ENCODE data around the gene MGME1. TPM values are rescaled to one million over a fixed set of nuclear protein-coding genes. Genes with fewer than 3 reads are reported as not detected.
A peak's percentile ranks its signal among the peaks of the same experiment; 100 is the strongest.

The MGME1 gene
- total RNA-seq, 1 experiment from 2014 or later, result 56.0 TPM

DNA sequence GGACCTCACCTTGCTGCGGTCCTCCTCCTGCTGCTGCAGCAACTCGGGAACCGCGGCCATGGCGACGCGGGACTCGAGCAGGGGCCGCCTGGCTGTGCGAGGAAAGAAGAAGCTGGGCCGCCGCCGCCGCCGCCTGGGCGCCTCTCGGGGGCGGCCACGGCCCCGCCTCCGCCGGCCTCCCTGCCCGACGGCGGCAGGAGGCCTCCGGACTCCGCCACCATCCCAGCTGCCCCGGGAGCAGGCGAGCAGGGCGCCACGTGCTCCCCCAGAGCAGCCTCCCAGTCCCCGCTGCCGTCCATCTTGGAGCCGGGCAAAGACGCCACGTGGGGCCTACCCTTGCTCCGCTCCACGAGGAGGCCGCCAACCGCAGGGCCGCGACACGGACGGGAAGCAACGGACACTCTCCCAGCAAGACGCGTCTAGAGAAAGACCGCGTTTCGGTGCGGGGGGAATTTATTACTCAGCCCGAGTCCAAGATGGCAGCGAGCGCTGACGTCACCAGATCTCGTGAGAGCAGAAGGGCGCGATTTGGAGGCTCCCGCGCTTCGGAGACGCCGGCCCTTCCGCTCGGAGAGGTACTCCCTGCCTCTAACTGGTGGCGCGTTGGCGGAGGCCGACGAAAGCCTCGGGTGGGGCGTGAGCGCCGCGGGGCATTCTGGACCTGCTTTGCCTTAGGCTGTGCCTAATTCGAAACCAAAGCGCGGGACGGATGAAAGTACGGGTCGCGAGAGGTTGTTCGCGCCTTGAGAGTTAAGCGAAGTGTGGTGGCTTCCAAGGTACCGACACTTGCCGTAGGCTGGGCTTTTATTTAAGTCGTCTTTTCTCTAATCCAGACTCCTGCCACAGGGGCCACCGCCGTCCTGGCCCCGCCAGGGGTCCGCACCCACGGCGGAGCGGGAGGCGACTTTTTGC lies at the start of gene MGME1, which contains the start of gene SNX5 (continued):
- TF ChIP-seq, protein P1, sequence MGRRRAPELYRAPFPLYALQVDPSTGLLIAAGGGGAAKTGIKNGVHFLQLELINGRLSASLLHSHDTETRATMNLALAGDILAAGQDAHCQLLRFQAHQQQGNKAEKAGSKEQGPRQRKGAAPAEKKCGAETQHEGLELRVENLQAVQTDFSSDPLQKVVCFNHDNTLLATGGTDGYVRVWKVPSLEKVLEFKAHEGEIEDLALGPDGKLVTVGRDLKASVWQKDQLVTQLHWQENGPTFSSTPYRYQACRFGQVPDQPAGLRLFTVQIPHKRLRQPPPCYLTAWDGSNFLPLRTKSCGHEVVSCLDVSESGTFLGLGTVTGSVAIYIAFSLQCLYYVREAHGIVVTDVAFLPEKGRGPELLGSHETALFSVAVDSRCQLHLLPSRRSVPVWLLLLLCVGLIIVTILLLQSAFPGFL (CRISPR knock-in tag; IDR thresholded peaks at IDR 0.05; ENCODE audit: borderline replicate concordance), result 0 out of 2 replicates have a peak, but pooled peaks have one; percentile 82
- TF ChIP-seq TCF7 (CRISPR knock-in tag; IDR thresholded peaks at IDR 0.05; ENCODE audit: low read depth) (no peak; the same call in 1 of the 2 replicates), ZNF423 (CRISPR knock-in tag; IDR thresholded peaks at IDR 0.05) (no peak), FOXP4 (CRISPR knock-in tag; IDR thresholded peaks at IDR 0.05) (peak; percentile 73; the same call in 1 of the 2 replicates), FOXK1 (CRISPR knock-in tag; IDR thresholded peaks at IDR 0.05) (no peak), RELA (CRISPR knock-in tag; IDR thresholded peaks at IDR 0.05; ENCODE audit: borderline replicate concordance) (no peak), E2F4 (CRISPR knock-in tag; IDR thresholded peaks at IDR 0.05; ENCODE audit: borderline replicate concordance, low read depth) (peak; percentile 87), GTF2I (CRISPR knock-in tag; conservative IDR thresholded peaks at IDR 0.05) (no peak), ELF4 (CRISPR knock-in tag; IDR thresholded peaks at IDR 0.05; ENCODE audit: low read depth) (peak; percentile 45; the same call in 1 of the 2 replicates), ZNF532 (CRISPR knock-in tag; IDR thresholded peaks at IDR 0.05; ENCODE audit: borderline replicate concordance) (no peak; the same call in 1 of the 2 replicates), TEAD1 (CRISPR knock-in tag; IDR thresholded peaks at IDR 0.05) (peak; percentile 87), ZNF232 (CRISPR knock-in tag; IDR thresholded peaks at IDR 0.05) (peak; percentile 21; the same call in 1 of the 2 replicates), ZNF396 (CRISPR knock-in tag; IDR thresholded peaks at IDR 0.05; ENCODE audit: borderline replicate concordance) (no peak), ZNF121 (CRISPR knock-in tag; IDR thresholded peaks at IDR 0.05) (no peak), ESRRA (CRISPR knock-in tag; IDR thresholded peaks at IDR 0.05; ENCODE audit: borderline replicate concordance) (peak; percentile 78; the same call in 1 of the 2 replicates), NFE2L1 (CRISPR knock-in tag; IDR thresholded peaks at IDR 0.05) (no peak; the same call in 1 of the 2 replicates)
- TF ChIP-seq, protein P2, sequence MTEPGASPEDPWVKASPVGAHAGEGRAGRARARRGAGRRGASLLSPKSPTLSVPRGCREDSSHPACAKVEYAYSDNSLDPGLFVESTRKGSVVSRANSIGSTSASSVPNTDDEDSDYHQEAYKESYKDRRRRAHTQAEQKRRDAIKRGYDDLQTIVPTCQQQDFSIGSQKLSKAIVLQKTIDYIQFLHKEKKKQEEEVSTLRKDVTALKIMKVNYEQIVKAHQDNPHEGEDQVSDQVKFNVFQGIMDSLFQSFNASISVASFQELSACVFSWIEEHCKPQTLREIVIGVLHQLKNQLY (CRISPR knock-in tag; IDR thresholded peaks at IDR 0.05), result no peak
- TF ChIP-seq, protein P3, sequence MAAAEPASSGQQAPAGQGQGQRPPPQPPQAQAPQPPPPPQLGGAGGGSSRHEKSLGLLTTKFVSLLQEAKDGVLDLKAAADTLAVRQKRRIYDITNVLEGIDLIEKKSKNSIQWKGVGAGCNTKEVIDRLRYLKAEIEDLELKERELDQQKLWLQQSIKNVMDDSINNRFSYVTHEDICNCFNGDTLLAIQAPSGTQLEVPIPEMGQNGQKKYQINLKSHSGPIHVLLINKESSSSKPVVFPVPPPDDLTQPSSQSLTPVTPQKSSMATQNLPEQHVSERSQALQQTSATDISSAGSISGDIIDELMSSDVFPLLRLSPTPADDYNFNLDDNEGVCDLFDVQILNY (CRISPR knock-in tag; IDR thresholded peaks at IDR 0.05), result peak; percentile 94
- TF ChIP-seq, protein P4, sequence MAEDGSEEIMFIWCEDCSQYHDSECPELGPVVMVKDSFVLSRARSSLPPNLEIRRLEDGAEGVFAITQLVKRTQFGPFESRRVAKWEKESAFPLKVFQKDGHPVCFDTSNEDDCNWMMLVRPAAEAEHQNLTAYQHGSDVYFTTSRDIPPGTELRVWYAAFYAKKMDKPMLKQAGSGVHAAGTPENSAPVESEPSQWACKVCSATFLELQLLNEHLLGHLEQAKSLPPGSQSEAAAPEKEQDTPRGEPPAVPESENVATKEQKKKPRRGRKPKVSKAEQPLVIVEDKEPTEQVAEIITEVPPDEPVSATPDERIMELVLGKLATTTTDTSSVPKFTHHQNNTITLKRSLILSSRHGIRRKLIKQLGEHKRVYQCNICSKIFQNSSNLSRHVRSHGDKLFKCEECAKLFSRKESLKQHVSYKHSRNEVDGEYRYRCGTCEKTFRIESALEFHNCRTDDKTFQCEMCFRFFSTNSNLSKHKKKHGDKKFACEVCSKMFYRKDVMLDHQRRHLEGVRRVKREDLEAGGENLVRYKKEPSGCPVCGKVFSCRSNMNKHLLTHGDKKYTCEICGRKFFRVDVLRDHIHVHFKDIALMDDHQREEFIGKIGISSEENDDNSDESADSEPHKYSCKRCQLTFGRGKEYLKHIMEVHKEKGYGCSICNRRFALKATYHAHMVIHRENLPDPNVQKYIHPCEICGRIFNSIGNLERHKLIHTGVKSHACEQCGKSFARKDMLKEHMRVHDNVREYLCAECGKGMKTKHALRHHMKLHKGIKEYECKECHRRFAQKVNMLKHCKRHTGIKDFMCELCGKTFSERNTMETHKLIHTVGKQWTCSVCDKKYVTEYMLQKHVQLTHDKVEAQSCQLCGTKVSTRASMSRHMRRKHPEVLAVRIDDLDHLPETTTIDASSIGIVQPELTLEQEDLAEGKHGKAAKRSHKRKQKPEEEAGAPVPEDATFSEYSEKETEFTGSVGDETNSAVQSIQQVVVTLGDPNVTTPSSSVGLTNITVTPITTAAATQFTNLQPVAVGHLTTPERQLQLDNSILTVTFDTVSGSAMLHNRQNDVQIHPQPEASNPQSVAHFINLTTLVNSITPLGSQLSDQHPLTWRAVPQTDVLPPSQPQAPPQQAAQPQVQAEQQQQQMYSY (CRISPR knock-in tag; IDR thresholded peaks at IDR 0.05), result no peak; the same call in 1 of the 2 replicates
- TF ChIP-seq, protein P5, sequence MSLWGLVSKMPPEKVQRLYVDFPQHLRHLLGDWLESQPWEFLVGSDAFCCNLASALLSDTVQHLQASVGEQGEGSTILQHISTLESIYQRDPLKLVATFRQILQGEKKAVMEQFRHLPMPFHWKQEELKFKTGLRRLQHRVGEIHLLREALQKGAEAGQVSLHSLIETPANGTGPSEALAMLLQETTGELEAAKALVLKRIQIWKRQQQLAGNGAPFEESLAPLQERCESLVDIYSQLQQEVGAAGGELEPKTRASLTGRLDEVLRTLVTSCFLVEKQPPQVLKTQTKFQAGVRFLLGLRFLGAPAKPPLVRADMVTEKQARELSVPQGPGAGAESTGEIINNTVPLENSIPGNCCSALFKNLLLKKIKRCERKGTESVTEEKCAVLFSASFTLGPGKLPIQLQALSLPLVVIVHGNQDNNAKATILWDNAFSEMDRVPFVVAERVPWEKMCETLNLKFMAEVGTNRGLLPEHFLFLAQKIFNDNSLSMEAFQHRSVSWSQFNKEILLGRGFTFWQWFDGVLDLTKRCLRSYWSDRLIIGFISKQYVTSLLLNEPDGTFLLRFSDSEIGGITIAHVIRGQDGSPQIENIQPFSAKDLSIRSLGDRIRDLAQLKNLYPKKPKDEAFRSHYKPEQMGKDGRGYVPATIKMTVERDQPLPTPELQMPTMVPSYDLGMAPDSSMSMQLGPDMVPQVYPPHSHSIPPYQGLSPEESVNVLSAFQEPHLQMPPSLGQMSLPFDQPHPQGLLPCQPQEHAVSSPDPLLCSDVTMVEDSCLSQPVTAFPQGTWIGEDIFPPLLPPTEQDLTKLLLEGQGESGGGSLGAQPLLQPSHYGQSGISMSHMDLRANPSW (CRISPR knock-in tag; conservative IDR thresholded peaks at IDR 0.05; ENCODE audit: low read depth), result no peak
